GM18907 (cell line): ENCODE data around the gene RPS21.

Experiments used
- ATAC-seq: cut with Tn5 transposase; IDR thresholded peaks from one replicate; pipeline ENCODE4 v1.9.1; 2021; ENCODE audit warnings: mild to moderate bottlenecking, moderate library complexity; ENCODE audit not compliant: unreplicated experiment

RPS21 gene

DNA sequence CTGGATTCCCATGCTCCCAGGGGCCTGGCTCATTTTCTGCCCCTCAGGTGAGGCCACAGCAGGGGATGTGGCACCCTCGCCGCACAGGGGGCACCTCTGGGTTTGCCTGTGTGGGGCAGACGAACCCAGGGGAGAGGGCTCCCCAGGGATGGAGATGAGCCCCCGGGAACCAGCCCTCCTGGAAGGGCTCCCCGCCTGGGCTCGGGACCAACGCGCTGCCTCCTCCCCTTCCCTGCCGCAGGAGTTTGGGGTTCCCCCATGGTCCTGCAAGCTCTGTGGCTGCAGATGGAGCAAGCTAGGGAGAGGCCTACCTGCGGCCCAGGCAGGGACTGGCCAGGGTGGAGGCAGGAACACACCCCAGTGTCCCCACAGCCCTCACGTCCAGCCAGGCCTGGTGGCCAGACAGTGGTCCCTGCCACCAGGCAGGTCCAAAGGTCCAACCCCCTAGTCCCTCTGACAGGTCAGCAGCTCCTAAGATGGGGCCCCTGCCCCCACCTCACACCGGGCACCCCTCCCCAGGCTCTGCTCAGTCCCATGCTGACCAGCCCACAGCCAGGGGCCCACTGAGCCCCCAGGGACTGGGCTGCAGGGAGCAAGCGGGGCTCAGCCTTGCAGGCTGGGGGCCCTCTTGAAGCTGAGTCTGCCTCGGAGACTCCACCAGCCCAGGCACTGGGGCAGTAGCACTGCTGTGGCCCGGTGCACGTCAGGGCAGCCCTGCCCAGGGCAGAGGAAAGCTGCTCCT lies 33.4 kb upstream of the RPS21 start:
- no peak for ATAC-seq

DNA sequence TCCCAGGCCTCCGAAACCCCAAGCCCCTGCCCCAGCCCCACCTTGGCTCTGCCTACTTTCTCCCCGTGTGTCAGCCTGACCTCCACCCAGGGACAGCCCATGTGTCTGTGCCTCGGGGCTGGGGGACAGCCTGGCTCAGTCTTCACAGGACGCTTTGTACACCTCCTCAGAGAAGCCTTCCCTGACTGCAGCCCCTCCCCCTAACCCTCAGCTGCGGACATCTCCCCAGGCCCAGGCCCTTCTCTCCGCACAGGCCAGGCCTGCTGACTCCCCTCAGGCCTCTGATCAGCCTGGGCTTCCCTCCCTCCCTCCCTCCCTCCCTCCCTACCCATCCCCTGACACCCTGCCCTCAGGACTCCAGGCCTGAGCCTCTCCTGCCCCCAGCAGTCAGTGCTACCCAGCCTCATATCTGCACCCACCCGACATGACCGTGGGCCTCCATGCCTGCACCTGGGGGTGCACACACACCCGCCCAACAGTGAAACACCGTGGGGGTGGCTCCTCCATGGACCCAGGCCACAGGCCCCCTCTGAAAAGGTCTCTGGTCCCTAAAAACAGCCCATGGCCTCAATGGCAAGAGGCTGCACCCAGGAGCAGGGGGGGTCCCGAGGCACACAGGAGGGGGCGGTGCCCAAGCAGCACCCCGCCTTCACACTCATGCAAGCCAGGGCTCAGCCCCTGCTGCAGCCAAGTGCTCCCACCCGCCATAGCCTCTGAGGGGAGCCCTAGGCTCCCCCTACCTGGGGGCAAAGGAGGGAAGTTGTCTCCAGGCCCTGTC lies 32.7 kb upstream of the RPS21 start:
- no peak for ATAC-seq

DNA sequence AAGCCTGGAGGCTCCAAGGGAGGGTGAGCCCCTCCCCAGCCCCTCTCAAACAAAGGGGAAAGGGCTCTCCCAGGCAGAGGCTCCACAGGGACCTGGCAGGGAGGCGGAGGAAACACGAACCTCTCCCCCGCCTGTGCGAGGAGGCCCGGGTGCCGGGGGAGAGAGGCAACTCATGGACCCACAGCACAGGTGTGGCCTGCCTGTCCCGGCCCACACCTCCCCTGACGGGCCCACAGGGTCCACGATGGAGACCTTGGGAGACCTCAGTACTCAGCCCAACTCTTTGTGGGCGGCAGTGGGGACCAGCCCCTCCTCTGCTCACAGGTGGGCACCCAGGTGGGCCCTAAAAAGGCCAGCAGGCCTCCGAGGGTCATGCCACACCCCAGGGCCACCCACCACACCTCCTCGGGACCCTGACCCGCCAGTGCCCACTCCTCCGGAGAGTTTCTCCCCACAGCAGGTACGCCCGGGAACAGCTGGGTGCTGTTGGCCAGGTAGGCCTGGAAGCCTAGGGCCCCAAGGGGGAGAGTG lies 32.0 kb upstream of the RPS21 start:
- no peak for ATAC-seq

DNA sequence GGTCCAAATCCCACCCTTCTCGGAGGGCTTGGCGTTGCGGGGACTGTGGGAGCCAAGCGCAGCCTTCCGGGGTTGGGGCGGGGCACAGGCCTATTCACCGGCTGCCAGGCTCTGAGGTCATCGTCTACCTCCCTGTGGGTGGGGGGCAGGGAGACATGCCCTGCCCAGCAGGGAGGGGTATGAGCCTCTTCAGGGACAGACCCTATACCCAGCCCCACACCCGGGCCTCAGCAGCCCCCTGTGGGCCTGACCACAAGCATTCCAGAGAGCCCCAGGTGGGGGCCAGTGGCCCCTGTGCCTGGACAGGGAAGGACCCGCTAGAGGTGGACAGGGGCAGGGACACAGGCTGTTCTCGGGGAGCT lies 31.4 kb upstream of the RPS21 start:
- ATAC-seq, result no peak

DNA sequence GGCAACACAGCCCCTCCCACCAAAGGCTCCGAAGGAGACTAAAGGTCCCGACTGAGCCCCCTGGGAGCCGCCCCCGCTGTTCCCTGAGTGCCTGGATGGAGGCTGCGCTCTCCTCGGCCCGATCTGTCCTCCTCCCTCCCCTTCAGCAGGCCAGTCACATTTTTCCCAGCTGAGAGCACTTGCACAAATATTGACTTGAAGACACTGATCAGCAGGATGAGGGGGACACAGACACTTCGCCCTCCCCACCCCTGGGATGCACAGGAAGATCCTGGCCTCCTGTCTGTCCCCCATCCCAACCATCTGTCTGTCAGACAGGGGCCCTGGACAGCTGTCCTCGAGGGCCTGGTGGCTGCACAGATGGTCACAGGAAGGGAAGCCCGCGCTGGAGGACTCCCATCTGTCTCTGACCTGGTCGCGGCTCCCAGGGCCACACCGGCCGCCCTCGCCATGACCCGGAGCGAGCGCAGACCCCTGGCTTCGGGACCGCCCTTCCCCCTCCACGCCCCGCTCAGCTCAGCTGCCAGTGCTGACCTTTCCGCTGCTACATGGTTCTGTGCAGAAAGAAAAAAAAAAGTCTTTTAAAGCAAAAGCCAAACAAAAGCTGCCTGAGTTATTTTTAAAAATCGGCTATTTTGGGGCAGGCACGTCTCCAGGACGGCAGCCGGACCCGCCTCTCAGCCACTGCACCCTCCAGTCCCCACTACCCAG lies 30.9 kb upstream of the RPS21 start:
- no peak for ATAC-seq

DNA sequence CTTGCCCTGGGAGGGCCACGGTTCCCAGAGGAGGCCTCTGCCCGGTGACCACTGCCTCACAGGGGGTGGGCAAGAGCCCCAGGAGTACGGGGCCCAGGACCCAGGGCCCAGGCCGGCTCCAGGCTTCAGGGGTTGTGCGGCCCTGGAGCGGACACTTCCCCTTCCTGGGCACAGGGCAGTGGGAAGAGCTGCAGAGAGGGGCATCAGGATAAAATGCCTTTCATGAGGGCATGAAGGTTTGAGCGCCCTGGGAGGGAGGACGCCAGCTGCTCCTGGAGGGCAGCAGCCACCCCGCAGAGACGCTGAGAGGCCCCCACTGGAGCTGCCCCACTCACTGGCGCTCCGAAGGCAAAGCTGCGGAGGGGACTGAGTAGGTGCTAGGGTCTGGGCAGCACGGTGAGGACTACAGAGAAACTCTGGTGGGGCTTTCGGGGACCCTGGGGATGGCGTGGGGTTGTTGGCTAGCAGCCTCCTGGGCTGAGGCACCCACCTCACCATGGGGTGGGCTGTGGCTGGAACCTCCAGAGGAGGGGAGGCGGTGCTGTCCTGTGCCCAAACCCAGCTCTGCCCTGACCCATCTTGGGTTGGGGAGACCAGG lies 30.2 kb upstream of the RPS21 start:
- no peak for ATAC-seq

DNA sequence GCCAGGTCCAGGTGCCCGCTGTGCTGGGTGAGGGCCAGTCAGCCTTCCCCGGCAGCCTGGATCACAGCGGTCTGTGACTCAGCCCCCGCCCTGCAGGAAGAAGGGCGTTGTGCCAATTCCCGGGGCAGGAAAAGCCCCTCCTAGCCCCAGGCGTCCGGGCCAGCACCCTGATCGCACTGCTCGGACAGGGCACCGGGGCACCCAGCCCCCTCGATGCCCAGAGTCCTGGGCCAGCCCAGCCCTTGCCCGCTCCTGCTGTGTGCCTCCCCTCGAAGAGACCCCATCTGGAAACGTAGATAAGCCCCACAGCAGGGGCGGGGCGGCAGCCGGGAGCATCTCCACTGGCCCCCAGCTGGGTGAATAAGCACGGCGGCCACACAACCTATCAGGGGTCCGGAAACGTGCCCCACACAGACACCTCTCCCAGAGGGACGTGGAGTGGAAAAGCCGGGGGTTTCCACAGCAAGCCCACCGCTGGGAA lies 29.7 kb upstream of the RPS21 start:
- ATAC-seq, result no peak

DNA sequence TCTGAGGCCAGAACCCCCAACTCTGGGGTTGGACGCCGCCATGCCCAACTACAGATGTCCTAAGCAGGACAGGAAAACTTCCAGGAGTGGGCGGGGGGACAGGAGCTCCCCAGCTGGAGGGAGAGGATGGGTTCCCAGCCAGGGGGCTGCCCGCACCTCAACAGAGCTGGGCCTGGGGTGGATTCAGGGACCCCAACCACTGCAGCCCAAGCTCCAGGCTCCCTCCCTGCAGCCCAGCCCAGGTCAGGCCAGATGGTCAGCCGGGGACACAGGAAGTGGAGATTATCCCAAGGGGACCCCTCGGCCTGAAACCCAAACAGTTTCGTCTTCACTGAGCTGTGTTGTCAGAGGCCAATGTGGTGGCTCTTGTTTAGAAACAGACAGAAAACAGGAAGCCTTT lies 29.2 kb upstream of the RPS21 start:
- no peak for ATAC-seq

DNA sequence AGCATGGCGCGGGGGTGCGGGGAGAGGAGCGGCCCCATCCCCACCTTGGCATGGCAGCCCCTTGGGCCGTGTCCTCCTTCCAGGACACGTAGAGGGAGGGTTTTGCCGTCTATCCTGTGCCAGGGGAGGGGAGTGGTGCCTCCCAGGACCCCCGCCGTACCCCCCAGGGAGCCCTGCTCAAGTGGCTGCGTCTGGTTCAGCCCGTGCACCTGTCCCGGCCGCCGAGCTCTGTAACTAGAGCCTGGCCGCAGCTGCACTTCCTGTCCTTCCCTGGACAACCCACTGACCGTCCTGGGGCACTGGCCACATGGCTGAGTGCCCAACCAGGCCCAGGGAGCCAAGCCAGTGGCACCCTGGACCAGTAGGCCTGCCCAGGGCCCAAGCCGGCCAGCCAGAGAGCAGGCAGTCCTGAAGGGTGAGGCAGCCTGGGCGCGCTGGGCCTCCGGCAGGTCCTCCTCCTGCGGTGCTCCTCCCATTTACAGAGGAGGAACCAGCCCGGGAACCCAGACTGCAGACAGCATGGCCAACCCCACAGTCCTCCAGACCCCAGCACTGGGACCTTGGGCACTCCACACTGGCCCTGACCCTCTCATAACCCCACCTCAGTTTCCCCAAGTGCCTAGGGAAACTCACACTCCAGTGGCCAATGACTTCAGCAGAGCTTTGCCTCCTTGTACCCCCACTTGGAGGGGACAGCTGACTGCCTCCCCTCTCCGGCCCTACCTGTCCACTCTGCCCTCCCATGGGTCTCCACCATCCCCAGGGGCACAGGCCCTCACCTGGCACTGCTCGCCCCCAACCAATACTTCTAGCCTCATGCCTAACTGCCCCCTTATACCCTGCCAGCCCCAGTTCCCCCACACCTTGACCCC lies 28.5 kb upstream of the RPS21 start:
- no peak for ATAC-seq

DNA sequence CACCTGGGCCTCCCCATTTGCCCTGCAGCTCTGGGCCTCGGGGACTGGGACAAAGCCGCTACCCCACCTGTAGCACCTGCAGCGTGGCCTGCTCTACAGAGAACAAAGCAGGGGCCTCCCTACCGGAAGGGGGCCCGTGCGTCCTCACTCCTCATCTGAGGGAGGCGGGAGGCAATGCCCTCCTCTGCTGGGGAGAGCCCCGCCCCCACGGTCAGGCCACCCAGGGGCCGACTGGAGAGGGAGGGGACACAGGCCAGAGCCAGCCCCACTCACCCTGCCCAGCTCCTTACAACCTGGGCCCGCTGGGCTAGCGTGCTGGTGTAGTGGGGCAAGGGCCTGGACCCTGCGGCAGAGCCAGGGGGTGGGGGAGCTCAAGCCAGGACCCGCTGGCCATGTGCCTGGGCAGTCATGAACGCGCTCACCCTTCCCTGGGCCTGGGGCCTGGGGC lies 27.8 kb upstream of the RPS21 start:
- no peak for ATAC-seq

DNA sequence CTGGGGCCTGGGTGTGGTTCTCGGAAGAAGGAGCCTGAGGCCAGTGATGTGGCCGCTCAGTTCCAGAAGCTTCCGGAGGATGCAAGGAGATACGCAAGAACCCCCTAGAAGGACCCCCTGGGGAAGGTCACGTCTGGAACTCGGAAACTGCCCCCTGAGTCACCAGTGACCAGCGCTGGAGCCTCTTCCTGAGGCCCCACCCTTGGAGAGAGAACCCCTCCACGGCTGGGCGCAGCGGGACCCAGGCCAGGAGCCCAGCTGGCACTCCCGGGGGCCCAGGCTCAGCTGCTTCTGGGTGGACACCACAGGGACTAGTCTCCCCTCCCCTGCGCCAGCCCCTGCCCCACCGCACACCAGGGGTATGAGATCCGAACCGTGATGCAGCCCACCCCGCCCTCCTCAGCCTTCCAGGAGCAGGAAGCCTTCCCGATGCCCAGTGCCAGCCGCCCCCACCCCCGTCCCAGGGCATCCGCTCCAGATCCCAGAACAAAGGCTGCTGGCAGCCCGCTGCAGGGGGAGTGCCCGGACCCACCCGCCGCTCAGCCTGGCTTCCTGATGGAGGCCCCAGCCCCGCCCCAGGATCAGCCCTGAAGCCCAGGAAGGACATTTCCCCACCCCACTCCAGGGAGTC lies 27.3 kb upstream of the RPS21 start:
- no peak for ATAC-seq

DNA sequence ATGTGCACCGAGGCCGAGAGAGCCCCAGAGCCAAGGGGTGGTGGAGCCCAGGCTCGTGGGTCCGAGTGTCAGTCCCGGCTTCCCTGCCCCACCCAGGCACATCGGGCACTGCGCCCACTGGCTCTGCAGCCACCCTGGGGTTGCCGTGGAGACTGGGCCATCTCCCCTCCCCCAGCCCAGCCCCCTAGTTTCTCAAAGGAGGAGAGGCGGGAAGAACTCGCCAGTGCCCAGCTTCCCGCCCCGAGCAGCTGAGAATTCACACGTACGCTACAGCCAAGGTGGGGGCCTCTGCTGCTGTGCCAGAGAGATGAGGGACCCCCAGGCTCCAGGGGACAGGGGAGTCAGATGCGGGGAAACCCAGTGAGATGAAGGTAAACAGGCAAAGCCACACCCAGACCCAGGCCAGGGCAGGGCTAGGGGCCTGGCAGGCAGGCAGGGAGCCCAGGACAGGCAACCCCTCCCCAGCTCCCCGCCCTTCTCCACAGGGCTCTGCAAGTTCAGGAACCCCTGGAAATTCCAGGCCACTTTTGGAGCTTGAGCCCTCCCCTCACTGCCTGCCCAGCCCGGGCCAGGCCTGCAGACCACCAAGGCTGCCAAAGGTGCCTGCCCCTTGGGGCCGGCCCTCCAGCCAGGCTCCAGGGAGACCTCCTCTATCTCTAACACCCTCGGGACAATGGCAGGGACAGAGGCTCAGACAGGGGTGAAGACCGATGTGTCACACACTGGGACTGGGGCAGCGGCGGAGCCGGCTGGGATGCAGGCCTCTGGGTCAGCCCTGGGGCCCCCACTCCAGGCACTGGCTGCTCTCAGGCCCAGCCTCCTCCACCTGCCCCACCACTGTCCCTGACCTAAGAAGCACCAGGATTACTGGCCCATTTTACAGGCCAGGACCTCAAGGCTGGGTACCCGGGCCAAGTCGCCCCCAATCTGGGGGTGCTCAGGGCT lies 25.8 kb upstream of the RPS21 start:
- ATAC-seq, result no peak

DNA sequence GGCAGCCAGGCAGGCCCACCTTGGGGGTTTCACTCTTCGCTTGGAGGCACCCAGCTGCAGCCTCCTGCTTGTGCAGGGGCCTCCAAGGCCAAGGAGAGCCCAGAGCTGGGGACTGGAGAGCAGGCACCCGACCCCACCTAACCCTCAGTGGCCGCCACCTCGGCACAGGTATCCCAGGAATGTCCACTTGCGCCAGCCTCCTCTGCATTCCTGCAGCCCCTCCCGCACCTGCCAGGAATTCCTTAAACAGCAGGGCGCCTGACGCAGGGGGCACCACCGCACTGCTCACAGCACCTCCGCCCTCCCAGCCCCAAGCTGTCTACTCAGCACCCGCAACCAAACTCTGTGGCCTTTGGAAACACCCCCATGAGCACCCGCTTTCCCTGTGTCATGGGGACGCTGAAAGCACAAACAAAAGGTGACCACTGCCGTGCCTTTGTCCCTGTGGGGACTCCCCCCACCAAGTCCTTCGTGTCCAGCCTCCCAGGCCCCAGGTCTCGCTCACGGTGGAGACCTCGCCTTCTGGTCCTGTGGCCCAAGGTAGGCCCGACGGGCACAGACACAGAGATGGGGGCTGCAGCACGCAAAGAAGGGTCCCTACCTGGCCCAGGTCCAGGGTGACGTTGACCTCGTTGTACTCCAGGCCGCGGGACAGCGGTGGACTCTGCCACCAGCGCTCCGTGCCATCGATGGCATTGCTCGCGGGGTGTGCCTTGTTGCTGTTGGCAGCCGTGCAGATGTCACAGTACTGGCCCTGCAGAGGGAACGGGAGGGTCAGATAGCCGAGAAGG lies 24.9 kb upstream of the RPS21 start:
- no peak for ATAC-seq

DNA sequence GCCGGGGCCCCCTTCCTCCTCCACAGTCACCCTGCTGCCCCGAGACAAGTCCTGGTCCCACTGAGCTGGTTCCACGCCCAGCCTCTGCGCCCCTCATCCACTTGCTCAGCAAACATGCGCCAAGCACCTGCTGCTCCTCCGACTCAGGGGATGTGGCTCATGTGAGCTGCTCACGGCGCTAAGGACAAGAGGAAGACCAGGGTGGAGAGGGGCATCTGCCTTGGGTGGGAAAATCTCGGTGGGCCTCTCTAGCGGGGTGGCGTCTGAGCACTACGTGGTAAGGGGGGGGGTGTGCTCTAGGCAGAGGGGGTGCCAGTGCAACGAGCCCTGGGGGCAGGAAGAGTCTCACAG lies 24.3 kb upstream of the RPS21 start:
- ATAC-seq, result no peak

DNA sequence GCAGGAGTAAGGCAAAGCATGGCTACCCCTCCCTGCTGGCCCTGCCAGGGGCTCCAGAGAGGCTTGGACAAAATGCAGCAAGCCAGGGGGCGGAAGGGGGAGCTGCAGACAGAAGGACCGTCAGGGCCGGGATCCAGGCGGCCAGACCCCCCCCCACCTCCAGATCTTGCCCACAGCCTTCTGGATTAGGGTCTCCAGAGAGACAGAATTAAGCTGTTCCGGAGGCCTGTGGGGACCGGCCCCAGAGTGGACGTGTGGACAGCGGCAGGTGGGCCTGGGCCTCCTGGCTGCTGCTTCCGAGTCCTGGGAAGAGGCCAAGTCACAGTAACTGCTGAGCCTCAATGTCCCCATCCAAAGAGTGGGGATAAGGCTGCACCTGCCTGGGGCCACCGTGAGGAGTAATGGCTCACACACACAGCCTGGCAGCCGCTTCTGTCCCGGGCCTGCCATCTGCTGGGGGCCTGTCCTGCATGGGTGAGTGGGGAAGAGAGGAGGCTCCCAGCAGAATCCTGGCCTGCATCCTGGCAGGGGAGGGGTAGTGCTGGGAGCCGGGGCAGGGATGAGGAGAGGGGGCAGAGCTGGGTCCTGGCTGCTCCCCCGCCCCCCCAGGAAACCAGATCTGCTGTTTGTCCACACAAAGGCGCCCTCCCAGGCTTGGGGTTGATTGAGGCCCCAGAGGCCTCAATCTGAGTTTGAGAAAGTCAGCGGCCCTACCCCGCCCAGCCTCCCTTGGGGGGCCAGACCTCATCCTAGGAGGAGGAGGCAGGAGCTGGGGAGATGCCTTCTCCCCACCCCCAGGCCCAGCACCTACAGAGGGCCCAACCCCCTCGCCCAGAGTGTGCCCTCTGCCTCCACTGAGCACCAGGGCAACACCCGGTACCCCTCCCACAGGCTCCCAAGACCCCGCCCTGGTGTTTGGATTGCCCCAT lies 23.6 kb upstream of the RPS21 start:
- no peak for ATAC-seq

DNA sequence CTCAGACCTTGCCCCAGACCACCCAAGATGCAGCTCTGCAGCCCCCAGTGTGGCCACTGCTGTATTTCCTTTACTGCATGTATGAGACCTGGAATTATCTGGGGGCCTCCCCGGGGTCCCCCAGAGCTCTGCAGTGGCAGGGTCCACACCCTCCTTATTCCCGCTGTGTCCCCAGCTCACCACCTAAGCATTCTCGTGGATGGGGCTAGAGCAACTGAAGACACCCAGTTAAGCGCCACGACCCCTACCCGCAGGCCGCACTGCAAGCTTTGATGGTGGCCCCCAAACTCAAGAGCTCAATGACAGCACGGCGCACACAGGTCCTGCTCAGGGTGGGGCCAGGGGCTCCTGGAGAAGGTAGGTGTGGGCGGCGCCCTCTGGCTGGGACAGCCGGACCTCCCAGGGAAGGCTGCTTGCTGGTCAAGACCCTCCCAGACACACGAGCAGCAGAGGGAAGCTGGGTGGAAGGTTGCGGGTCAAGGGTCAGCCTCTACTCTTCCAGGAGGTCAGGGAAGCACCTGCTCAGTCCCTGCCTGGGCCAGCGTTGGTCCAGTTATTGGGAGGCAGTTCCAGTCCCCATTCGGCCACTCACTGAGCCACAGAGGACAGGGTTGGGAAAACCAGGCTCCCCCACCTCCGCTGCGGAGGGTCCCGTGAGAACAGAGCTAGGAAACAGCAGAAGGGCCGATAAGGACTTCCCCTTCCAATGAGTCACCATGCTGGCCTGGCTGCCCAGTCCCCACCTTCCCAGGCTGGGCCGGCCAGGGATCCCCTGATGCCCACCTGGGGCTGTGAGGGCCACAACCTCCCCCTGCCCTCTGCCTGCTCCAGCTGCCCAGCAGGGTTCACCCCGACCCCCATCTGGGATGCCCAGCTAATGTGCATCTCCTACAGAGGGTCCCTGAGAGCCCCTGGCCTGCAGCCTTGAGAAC lies 22.7 kb upstream of the RPS21 start:
- no peak for ATAC-seq
